IMR-90 (cell line): ENCODE data around the gene RTL5.

Source experiments
- CHD1 ChIP-seq: IDR thresholded peaks from 2 replicates; pipeline ENCODE4 v1.6.1; 2012; ENCODE audit warnings: low read depth, low read length, improper control_type of control experiment
- MAFK ChIP-seq: IDR thresholded peaks from 2 replicates; pipeline ENCODE4 v1.6.1; 2012; ENCODE audit warnings: low read depth, low read length, improper control_type of control experiment
- MXI1 ChIP-seq: IDR thresholded peaks from 2 replicates; pipeline ENCODE4 v1.6.1; 2012; ENCODE audit warnings: low read depth, mild to moderate bottlenecking, low read length, moderate library complexity, borderline replicate concordance
- POLR2A ChIP-seq: IDR thresholded peaks from 2 replicates; pipeline ENCODE4 v1.6.1; 2012; ENCODE audit warnings: mild to moderate bottlenecking, low read depth, low read length
- RCOR1 ChIP-seq: IDR thresholded peaks from 2 replicates; pipeline ENCODE4 v1.6.1; 2012; ENCODE audit warnings: mild to moderate bottlenecking, low read length, improper control_type of control experiment; ENCODE audit not compliant: insufficient replicate concordance
- RFX5 ChIP-seq: IDR thresholded peaks from 2 replicates; pipeline ENCODE4 v1.8.0; 2012; ENCODE audit warnings: low read depth, mild to moderate bottlenecking, low read length, moderate library complexity
- SMC3 ChIP-seq: fragments of 150-350 bp; IDR thresholded peaks from 2 replicates; pipeline ENCODE4 v1.6.1; 2016; ENCODE audit warnings: low read depth, mild to moderate bottlenecking, antibody characterized with exemption, low read length, moderate library complexity
- TF ChIP-seq, protein P1 (sequence below): conservative IDR thresholded peaks from 2 replicates; pipeline ENCODE4 v1.5.1; 2012; ENCODE audit warnings: mild to moderate bottlenecking, low read depth, low read length, improper control_type of control experiment

DNA sequence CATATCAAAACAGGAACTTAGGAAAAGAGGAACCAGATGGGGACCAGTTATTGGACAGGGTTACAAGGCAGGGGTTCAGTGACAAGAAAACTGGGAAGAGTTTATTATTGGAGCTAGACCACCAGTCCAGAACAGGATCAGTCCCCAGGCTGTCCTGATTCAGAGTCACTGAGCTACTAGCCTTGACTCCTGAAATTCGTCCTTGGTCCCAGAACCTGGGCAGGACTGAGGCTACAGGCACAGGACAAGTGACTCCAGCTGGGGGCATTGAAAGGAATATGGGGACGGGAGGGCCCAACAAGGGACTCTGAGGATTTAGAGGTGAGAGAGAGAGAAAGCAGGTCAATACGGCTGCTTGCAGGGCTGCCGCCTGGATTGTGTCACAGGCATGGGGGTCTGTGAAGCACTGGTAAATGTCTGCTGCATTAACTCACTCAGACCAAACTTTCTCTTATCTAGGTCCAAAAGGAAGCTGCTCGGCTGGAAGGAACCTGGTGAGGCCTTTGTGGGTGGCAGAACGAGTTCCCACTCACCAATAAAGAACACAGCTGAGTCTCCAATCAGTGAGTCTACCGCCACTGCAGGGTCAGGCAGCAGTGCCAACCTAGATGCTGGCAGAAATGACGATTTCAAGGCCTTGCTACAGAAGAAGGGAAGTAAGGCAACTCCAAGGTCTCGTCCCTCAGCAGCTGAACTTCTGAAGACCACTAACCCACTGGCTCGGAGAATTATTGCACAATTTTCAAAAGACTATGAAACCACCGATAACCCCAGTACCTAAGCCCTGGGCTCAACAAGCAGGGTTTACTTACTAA is 11.3 kb upstream of the RTL5 start:
- TF ChIP-seq RCOR1: no peak
- no peak for TF ChIP-seq POLR2A
- TF ChIP-seq MAFK: no peak
- TF ChIP-seq, protein P1, sequence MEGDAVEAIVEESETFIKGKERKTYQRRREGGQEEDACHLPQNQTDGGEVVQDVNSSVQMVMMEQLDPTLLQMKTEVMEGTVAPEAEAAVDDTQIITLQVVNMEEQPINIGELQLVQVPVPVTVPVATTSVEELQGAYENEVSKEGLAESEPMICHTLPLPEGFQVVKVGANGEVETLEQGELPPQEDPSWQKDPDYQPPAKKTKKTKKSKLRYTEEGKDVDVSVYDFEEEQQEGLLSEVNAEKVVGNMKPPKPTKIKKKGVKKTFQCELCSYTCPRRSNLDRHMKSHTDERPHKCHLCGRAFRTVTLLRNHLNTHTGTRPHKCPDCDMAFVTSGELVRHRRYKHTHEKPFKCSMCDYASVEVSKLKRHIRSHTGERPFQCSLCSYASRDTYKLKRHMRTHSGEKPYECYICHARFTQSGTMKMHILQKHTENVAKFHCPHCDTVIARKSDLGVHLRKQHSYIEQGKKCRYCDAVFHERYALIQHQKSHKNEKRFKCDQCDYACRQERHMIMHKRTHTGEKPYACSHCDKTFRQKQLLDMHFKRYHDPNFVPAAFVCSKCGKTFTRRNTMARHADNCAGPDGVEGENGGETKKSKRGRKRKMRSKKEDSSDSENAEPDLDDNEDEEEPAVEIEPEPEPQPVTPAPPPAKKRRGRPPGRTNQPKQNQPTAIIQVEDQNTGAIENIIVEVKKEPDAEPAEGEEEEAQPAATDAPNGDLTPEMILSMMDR: no peak
- TF ChIP-seq RFX5: no peak
- TF ChIP-seq MXI1: no peak
- no peak for TF ChIP-seq SMC3
- TF ChIP-seq CHD1: no peak
